ENCODE measurements around the gene PP2D1.
"Not testable (repeated sequence)": the region's sequence is repeated elsewhere in the genome, so short reads cannot be mapped to it uniquely, and the experiment has no call there.

- TF ChIP-seq CTCF, POLR2A (IDR thresholded peaks at IDR 0.05): not testable (repeated sequence)
Observed at GRCh38 chr3:20045141-20045540, 33.1 kb upstream of the PP2D1 start.
